GM21786 (cell line): ENCODE results near the gene TBC1D8.

ENCODE experiments used
- ATAC-seq: cut with Tn5 transposase; IDR thresholded peaks from one replicate; pipeline ENCODE4 v1.9.1; 2021; ENCODE audit not compliant: unreplicated experiment

The TBC1D8 gene

DNA sequence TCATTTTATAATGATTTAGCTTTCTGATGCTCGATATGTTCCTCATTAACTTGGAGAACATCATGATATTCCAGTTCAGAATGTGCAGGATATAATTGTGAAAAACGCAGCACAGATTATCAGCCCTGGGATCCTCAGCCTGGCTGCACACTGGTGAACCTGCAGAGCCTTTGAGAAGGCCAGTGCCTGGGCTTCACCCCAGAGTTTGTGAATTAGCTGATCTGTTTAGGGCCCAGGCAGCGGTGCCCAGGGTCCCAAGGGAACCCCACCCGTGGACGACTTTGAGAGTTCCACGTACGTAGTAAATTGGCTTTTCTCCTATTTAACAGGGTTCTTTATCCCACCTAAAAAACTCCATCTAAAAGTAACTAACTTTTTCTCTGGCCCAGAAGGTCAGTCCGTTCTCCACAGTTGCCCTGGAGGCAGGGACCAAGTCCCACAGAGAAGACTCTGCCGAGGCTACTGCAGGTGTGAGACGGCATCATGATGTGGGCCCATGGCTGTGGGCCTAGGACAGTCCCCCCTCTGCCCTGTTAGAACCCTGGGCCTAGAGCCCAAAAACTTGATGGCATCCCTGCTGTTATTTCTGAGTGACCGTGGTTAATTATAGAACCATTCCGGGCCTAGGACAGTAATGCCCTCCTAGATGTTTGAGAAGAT lies 188.7 kb downstream of the TBC1D8 start:
- ATAC-seq = no peak

GRCh38 chr2:100960688-100961087 lies 190.5 kb downstream of the TBC1D8 start:
- ATAC-seq = no peak

GRCh38 chr2:100959225-100959880 lies 191.8 kb downstream of the TBC1D8 start:
- ATAC-seq = no peak

GRCh38 chr2:100957996-100958653 lies 193.1 kb downstream of the TBC1D8 start:
- no peak for ATAC-seq
